DOHH2 (cell line): ENCODE measurements around the gene AUTS2.

Source experiments
- CTCF ChIP-seq: fragments of 200-600 bp; sonication (generic); IDR thresholded peaks from one replicate; pipeline ENCODE4 v1.5.1; 2014; ENCODE audit warnings: antibody characterized with exemption, mild to moderate bottlenecking, low read depth, low read length; ENCODE audit not compliant: poor library complexity, severe bottlenecking
- EZH2phosphoT487 ChIP-seq: fragments of 200-600 bp; sonication (generic); IDR thresholded peaks from 2 replicates; pipeline ENCODE4 v1.6.1; 2017; ENCODE audit warnings: borderline replicate concordance, mild to moderate bottlenecking, antibody characterized with exemption, low read length, moderate library complexity, mixed read lengths

GRCh38 chr7:69757981-69758430 lies 159.7 kb downstream of the AUTS2 start:
- no peak for TF ChIP-seq CTCF
- TF ChIP-seq EZH2phosphoT487, result no peak
